ENCODE data around the gene ZCWPW1.

Gene ZCWPW1

GRCh38 chr7:100431286-100431735, 2.8 kb upstream of the ZCWPW1 start:
- DNase-seq: no peak

- DNase-seq: peak; percentile 36
Observed at GRCh38 chr7:100430493-100431285, 2.2 kb upstream of the ZCWPW1 start.

- peak; percentile 95 for DNase-seq
Observed at GRCh38 chr7:100429637-100430492, 1.4 kb upstream of the ZCWPW1 start, which contains the start of gene MEPCE. TSS of gene MEPCE (plus strand) at chr7:100429831. CDS start at chr7:100430019, 188 bp downstream.

- DNase-seq: peak; percentile 100
Observed at GRCh38 chr7:100428967-100429636, 599 bp upstream of the ZCWPW1 start.

GRCh38 chr7:100427762-100428198, 723 bp downstream of the ZCWPW1 start:
- no peak for DNase-seq

- DNase-seq: no peak
Observed at GRCh38 chr7:100426516-100426915, 2.0 kb downstream of the ZCWPW1 start.

- DNase-seq: no peak
Observed at GRCh38 chr7:100425347-100425746, 3.2 kb downstream of the ZCWPW1 start.

- no peak for DNase-seq
Observed at GRCh38 chr7:100423315-100423714, 5.2 kb downstream of the ZCWPW1 start.

- no peak for DNase-seq
Observed at GRCh38 chr7:100419660-100420226, 8.8 kb downstream of the ZCWPW1 start.

GRCh38 chr7:100418930-100419659, 9.4 kb downstream of the ZCWPW1 start:
- no peak for DNase-seq

DNA sequence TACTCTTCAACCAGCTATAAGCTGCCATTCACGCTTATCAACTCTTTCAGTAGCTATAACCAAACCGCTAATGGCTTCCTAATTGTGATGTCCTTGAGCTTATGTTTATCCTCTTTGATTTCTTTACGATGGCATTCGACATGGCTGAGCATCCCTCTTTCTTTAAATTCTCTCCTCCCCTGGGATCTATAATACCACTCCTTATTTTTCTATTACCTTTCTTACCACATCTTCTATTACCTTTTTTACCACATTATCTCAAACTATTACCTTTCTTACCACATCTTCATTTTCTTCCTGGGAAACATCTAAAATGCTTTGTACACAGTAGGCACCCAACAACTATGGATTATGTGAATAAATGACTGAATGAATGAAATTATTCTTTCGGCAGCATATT, 13.1 kb downstream of the ZCWPW1 start:
- no peak for DNase-seq

GRCh38 chr7:100413889-100414288, 14.6 kb downstream of the ZCWPW1 start:
- no peak for DNase-seq

DNA sequence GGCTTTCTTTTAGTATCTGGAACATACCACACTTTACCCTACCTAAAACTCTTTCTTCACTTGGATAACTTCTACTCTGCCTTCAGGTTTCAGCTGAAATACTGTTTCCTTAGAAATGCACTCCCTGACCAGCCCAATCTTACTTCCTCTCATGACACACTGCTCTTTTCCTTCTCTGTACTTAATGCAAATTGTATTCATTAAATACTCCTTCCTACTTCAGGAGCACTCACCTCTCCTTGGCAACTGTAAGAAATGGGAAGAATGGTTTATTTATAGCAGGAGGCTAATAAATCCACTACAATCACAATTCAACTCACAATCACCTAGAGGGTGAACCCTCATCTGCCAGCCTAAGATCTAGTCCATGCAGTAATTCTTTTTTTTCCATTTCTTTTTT, 15.2 kb downstream of the ZCWPW1 start:
- no peak for DNase-seq

DNA sequence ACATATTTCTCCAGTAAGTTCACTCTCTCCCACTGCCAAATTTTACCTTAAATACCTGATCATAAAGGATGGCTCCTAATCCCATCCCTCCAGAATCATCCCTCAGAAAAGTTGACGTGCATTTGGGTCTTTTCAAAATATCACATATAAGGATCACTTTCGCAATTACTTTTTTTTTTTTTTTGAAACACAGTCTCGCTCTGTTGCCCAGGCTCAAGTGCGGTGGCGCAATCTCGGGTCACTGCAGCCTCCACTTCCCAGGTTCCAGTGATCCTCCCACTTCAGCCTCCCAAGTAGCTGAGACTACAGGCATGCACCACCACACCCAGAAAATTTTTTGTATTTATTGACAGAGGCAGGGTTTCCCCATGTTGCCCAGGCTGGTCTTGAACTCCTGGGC, 17.4 kb downstream of the ZCWPW1 start:
- no peak for DNase-seq

- DNase-seq: peak; percentile 52
Observed at GRCh38 chr7:100407285-100408180, 21.0 kb downstream of the ZCWPW1 start.

- DNase-seq: no peak
Observed at GRCh38 chr7:100406767-100407166, 21.7 kb downstream of the ZCWPW1 start.

DNA sequence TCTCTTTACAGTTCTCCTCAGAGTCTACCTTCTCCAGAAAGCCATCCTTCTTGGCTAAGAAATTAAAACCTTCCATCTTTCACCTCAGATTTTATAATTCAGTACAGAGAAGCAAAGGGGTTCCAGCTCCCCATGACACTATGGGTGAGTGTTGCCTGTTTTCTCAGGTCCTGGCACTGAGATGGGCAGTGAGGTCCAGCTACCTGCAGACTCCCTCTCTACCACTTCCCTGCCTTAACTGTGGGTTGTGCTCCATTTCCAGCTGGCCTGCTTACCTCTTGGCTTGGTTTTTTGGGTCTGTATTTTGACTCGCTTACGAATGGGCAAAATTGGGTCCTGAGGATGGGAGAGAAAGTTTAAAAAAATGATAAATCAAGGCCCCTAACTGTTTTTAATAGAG, 26.3 kb downstream of the ZCWPW1 start:
- no peak for DNase-seq

- no peak for DNase-seq
Observed at GRCh38 chr7:100401811-100402210, 26.7 kb downstream of the ZCWPW1 start.

GRCh38 chr7:100400656-100401055, 27.8 kb downstream of the ZCWPW1 start:
- peak; percentile 6 for DNase-seq

GRCh38 chr7:100400041-100400440, 28.5 kb downstream of the ZCWPW1 start:
- no peak for DNase-seq

- no peak for DNase-seq
Observed at GRCh38 chr7:100398239-100398638, 30.3 kb downstream of the ZCWPW1 start.

Measured in CD4-positive, alpha-beta T cell treated with Interleukin-6 for 4 hours (primary cell).